HG03103 (cell line): ENCODE measurements around the gene TLR5.

Source experiments
- ATAC-seq: cut with Tn5 transposase; IDR thresholded peaks from one replicate; pipeline ENCODE4 v1.9.1; 2021; ENCODE audit warnings: low read depth; ENCODE audit not compliant: unreplicated experiment

TLR5 gene

DNA sequence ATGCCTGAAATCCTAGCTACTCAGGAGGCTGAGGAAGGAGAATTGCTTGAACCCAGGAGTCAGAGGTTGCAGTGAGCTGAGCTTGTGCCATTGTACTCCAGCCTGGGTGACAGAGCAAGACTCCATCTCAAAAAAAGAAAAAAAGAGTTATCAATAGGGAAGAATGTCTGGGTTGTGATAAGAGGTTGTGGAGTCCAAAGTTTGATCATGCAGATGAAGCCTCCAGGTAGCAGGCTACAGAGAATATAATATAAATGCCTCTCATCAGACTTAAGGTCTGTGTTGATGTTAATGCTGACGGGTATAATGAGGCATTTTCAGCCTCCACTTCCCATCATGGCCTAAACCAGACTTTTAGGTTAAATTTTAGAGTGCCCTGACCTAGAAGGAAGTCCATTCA lies 24.6 kb downstream of the TLR5 start:
- no peak for ATAC-seq

DNA sequence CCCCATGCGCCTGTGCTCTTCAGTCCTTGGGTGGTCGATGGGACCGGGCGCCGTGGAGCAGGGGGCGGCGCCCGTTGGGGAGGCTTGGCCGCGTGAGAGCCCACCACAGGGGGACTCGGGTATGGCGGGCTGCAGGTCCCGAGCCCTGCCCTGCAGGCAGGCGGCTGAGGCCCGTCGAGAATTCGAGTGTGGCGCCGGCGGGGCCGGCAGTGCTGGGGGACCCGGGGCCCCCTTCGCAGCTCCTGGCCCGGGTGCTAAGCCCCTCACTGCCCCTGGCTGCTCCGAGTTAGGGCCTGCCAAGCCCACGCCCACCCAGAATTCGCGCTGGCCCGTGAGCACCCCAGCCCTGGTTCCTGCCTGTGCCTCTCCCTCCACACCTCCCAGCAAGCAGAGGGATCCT lies 26.1 kb downstream of the TLR5 start:
- ATAC-seq: no peak

DNA sequence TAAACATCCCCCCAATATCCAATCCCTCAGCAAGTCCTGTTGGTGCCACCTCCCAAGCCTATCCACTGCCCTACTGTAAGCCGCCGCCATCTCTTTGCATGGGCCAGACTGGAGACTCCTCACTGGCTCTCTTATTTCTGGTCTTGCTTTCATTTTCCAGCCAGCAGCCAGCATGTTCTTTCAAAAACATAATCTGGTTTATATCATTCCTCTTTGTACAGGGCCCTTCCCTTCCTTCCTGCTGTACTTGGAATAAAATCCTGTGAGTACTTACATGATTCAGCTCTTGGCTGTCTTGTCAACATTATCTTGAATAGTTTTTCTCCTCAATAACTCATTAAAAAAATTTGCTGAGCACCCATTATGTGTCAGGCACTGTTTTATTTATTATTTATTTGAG lies 28.2 kb downstream of the TLR5 start:
- no peak for ATAC-seq

- ATAC-seq: no peak
These were observed 32.1 kb downstream of the TLR5 start for GRCh38 chr1:223110952-223111351.

GRCh38 chr1:223109581-223110026 lies 33.4 kb downstream of the TLR5 start:
- ATAC-seq: no peak

GRCh38 chr1:223106856-223107255 lies 36.2 kb downstream of the TLR5 start:
- ATAC-seq: no peak

GRCh38 chr1:223105568-223105967 lies 37.5 kb downstream of the TLR5 start:
- no peak for ATAC-seq

DNA sequence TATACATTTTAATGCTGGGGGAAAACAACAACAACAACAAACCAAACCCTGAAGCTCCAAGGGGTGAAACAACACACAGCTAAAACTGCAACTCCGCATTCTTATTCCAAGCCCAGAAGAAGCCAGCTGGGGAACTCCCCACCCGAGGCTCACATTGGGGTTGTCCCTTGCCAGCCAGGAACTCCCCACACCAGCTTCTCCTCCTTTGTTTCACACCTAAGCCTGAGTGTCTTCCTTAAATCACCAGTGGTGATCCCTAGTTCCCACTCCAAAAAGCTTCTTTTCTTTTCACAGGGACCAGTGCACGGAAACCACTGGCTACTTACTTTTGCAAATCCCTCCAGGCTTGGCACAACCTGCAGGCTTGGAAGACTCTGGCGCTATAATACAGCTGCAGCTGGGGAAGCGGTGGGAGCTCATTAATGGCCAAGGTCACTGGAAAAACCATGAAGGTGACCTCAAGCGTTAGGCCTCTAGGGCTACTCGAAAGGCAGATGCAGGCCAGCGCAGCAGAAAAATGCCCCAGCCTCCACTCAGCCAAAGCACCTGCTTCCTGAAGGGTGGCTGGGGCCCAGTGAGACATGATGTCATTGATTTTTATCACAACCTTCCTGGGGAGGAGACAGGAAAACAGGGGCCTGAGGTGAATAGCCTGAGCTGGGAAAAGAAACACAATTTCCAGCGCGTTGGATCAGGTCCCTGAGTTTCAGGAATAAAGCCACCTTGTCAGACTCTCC lies 40.1 kb downstream of the TLR5 start:
- no peak for ATAC-seq

DNA sequence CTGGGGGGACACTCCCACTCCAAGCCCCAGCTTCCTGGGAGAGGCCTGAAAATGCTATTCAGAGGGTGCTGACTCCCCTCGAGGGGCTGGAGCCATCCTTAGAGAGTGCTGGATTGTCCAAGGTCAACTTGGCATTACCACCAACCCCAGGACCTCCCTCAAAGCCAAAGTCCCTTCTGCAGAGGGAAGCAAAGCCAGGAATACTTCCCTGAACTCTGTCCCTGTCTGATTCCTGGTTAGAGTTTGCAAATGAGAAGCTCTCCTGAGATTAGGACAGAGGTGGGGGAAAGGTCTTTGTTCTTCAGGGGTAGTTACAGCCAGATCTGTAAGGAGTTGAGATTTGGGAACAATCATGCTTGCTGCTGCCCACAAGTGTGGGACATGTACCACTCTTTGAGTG lies 45.3 kb downstream of the TLR5 start:
- ATAC-seq: no peak

- ATAC-seq: no peak
These were observed 47.2 kb downstream of the TLR5 start for GRCh38 chr1:223095870-223096269.

GRCh38 chr1:223091896-223092295 lies 51.2 kb downstream of the TLR5 start:
- ATAC-seq: no peak

DNA sequence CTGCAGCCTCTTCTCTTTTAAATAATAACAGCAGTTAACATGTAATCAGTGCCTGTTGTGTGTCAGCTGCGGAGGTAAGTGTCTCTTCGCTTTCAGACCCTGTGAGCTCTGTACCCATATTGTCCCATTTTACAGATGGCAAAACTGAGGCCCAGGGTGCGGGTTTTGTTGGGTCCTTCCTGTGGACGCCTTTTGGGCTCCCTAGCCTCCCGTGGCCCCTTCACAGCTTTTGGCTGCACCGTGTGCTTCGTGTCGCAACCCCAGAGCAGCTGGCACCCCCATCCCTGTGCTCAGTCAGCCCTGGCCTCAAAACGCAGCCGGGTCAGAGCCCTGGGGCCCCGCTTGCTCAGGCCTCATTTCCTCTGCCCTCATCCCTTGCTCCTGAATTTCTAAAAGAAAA lies 53.8 kb downstream of the TLR5 start:
- no peak for ATAC-seq

DNA sequence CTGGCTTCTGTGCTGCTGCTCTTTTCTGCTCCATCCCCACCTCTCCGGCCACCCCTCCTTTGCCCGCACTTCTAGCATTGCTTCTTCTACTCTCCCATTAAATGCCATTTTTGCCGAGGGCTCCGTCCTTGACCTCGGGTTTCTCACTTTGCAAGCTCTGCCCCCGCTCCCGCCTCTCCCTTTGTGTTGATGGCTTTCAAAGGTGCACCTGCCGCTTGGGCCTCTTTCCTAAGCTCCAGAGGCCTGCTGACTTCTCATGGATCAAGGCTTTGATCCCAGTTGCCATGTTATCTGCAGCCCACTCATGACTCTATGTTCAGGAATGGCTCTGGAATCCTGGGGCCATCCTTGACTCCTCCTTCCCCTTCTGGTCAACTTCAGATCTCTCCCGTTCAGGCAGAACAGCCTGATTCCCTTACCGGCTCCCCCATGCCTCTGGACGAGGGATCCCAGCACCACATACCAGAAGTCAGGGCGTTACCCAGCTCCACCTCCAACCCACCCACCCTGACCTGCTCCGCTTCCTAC lies 54.3 kb downstream of the TLR5 start:
- no peak for ATAC-seq

DNA sequence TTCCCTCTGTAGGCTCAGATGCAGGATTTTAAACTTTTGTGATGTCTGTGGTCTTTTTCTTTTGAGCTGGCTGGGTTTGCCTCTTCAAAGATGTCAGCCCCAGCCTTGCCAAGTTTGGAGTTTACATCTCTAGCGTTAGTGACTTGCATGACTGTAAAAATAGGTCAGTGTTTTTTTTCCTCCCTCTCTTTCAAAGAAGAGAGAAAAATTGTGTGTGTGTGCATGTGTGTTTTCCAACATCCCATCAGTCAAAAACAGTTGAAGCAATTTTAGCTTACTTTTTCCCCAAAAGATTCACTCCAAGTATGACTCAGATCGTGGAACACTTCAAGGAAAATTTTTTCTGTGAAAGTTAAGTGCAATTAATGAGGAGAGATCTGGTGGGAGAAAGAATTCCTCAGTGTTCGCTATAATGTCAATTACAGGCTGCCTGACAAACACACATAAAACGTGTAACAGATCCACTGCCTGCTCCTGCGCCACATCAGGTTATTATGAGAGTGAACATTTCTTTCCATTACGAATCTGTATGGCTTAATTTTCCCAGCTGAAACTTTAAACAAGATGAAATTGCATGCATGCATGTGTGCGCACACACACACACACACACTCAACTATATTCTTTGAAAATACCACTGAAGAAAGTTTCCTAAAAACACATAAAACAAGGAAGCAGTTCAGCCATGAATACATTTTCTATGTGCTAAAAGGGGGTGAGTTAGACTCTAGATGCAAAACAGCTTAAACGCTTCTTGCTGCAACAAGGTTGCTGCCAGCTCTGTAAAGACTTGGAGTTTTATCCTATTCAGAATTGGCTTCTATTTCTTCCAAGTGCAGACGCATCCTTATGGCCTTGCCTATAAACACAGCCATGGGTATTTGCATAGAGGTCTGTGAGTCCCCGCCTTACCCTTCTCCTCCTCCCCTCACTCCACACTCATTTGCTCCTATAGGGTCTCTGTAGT lies 55.5 kb downstream of the TLR5 start:
- ATAC-seq: no peak

DNA sequence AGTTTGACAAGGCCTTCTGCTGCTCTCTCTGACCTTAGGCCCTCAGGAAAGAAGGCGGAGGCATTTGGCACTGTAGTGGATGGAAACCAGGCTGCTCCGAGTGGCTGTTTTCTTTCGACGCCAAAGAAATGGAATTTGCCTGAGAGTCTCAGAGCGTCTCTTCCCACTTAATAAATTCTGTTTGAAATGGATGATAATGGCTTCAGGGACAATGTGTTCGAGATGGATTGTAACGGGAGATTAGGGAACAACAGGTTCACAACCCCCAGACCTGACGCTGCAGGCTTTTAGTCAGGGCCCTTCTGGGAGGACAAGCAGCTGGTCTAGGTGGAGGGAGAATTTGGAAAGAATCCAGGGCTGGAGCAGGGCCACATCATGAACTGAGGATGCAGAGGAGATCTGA lies 58.6 kb downstream of the TLR5 start:
- no peak for ATAC-seq

- ATAC-seq: no peak
These were observed 59.2 kb downstream of the TLR5 start for GRCh38 chr1:223083831-223084230.

DNA sequence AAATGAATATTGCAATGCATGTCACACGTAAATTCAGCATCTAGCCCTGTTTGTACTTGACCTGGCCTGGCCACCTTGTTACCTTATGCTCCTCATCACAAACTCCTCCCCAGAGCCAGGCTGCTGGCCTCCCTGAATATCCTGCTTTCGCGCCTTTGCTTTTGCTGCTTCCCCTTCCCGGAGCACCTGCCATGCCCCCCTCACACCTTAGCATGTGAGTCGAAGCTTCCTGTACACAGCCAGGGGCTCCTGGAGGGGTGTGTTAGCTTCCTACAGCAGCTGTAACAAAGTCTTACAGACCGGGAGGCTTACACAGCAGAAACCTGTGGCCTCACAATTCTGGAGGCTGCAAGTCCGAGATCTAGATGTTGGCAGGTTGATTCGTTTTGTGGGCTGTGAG lies 60.1 kb downstream of the TLR5 start:
- ATAC-seq: no peak

GRCh38 chr1:223081181-223081994 lies 61.7 kb downstream of the TLR5 start:
- ATAC-seq: peak; percentile 98

DNA sequence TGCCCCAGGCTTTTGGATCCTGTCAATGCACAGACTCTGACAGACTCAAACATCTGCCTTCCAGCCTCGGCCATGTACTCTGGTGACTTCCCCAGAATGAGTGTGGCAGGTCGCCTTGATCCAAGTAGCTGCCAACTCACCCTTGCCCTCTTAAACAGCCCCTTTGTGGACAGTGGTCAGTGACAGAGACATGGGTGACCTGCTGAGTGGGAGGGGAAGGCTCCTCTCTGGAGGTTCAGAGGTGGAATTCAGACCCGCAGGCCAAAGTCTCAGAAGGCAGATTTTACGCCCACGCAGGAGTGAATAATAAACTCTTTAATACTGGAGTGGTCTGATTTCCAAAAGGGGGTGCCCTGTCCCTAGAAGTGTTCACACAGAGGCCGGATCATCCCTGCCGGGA lies 63.5 kb downstream of the TLR5 start:
- no peak for ATAC-seq

DNA sequence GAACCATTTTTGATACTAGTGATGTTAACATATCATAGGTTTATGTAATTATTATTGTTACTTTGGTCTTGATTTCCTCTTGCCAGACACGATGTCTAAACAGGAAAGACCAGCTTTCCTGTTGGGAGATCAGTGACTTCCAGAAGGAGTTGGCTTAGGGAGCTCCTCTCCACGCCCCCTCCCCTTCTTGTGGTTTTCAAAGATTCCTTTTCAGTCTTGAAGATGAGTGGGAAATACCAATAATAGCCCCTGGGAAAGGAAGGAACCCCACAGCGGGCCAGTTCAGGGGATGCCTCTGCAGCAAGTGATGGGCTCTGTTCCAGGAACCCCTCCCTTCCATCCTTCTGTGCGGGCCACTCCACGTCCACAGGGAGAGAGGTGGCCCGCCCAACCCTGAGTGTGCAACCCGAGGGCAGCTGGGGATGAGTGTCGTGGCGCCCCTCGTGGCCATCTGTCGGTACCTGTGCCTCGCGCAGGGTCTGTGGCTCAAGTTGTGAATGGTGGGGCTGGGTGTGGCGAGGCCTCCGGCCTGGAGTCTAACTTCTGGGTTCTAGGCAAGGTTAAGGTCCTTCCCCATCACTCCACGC lies 65.7 kb downstream of the TLR5 start:
- no peak for ATAC-seq
